GM12864 (cell line): ENCODE data around the gene CACNA1C.

Experiments
- DNase-seq: peaks from one replicate; pipeline ENCODE4 v3.0.0-alpha.2; 2011; ENCODE audit warnings: low read depth
- H3K4me3 ChIP-seq: 2 replicates; pipeline ENCODE4 v1.5.1; 2011; ENCODE audit warnings: mild to moderate bottlenecking, low read depth, low read length, control low read depth
- CTCF ChIP-seq: IDR thresholded peaks from 2 replicates; pipeline ENCODE4 v1.5.1; 2011; ENCODE audit warnings: low read depth, mild to moderate bottlenecking, moderate library complexity, low read length, control low read depth, inconsistent platforms; ENCODE audit errors: missing control alignments

The CACNA1C gene

GRCh38 chr12:2397356-2398045 is 344.7 kb downstream of the CACNA1C start:
- DNase-seq, result no peak
- no peak for TF ChIP-seq CTCF
- H3K4me3 ChIP-seq, result no peak overlapping the region

DNA sequence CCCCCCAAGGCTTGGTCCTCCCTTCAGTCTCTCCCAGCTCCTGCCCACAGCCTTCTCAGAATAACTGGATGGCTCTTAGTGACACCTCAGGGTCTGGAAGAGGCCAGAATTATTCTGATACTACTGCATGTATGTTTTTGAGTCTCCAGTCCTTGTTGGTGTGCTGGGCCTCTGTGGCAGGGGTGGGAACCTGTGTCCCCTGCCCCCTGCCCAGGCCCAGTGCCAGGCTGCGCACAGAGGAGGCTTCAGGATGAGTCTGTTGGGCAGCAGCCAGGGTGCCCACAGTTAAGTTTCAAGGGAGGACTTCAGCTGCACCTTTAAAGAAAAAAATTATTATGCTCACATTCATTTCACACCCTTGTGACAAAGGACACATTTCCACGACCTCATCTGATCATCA is 348.3 kb downstream of the CACNA1C start:
- H3K4me3 ChIP-seq, result no peak overlapping the region
- no peak for DNase-seq
- TF ChIP-seq CTCF, result no peak

- H3K4me3 ChIP-seq, result no peak overlapping the region
- no peak for TF ChIP-seq CTCF
- no peak for DNase-seq
These were observed 349.3 kb downstream of the CACNA1C start for GRCh38 chr12:2402073-2402579.

GRCh38 chr12:2403221-2403976 is 350.6 kb downstream of the CACNA1C start:
- no peak for TF ChIP-seq CTCF

GRCh38 chr12:2405039-2405438 is 352.3 kb downstream of the CACNA1C start:
- DNase-seq, result no peak
- no peak overlapping the region for H3K4me3 ChIP-seq
- TF ChIP-seq CTCF, result no peak

More at GRCh38 chr12:2403221-2403976, 350.6 kb downstream of the CACNA1C start:
- H3K4me3 ChIP-seq, result no peak overlapping the region
- no peak for DNase-seq

GRCh38 chr12:2406903-2407302 is 354.1 kb downstream of the CACNA1C start:
- TF ChIP-seq CTCF, result no peak
- no peak overlapping the region for H3K4me3 ChIP-seq
- DNase-seq, result no peak
